SW 1271 (cell line): ENCODE results near the gene RBBP6.
"Not testable (repeated sequence)": the region's sequence is repeated elsewhere in the genome, so short reads cannot be mapped to it uniquely, and the experiment has no call there.

Experiments
- DNase-seq, 2 experiments: peaks; one replicate each; lab custom pipeline; 2025; lab: John Stamatoyannopoulos, UW

RBBP6 gene, protein sequence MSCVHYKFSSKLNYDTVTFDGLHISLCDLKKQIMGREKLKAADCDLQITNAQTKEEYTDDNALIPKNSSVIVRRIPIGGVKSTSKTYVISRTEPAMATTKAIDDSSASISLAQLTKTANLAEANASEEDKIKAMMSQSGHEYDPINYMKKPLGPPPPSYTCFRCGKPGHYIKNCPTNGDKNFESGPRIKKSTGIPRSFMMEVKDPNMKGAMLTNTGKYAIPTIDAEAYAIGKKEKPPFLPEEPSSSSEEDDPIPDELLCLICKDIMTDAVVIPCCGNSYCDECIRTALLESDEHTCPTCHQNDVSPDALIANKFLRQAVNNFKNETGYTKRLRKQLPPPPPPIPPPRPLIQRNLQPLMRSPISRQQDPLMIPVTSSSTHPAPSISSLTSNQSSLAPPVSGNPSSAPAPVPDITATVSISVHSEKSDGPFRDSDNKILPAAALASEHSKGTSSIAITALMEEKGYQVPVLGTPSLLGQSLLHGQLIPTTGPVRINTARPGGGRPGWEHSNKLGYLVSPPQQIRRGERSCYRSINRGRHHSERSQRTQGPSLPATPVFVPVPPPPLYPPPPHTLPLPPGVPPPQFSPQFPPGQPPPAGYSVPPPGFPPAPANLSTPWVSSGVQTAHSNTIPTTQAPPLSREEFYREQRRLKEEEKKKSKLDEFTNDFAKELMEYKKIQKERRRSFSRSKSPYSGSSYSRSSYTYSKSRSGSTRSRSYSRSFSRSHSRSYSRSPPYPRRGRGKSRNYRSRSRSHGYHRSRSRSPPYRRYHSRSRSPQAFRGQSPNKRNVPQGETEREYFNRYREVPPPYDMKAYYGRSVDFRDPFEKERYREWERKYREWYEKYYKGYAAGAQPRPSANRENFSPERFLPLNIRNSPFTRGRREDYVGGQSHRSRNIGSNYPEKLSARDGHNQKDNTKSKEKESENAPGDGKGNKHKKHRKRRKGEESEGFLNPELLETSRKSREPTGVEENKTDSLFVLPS (N-terminal part only)

DNA sequence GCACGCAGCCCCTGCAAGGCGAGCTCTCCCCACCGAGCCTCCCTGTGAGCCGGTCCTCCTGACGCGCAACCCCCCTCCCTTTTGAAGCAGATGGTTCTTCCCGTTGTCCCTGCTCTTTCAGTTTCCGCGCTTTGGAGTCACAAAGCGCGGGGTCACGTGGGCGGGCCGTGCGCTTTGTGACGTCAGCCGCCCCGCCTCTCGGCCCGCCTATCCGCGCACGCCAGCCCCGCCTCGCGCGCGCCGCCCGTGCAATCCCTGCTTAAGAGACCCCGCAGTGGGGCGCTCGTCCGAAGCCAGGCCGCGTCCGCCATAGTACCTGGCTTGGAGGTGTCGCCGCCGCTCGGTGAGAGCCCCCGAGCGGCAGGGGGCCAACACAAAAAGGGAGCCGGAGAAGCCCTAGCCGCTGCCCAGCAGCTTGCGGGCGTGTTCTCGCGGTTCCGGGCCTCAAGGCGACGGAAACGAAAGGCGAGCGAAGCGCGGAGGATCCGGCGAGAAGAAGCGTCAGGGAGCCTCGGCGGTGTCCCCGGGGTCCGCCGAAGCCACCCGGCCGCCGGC, at the start of gene RBBP6:
Gene RBBP6 (plus strand): TSS at position 272 of the 555 bp plus-strand sequence. CDS start 1,061 bp downstream, outside the sequence.
- DNase-seq, result peak; percentile 66 to 85

DNA sequence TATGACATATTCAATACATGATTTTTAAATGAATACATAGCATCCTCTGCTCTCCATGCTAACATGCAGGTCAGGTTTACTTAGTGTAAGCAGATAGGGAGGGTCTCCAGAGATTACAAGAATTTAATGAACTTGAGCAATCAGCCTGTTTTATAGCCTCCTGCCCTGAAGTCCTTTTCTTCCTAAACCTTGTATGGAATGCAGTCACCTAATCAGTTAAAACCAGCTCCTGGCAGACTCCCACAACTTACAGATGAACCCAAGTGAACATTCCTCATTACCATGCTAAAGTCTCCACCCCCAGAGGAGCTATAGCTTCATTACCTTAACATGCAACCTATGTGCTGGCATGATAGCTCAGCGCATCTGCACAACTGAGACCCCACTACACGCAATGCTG, 48.5 kb upstream of the RBBP6 start:
- DNase-seq, result no peak

DNA sequence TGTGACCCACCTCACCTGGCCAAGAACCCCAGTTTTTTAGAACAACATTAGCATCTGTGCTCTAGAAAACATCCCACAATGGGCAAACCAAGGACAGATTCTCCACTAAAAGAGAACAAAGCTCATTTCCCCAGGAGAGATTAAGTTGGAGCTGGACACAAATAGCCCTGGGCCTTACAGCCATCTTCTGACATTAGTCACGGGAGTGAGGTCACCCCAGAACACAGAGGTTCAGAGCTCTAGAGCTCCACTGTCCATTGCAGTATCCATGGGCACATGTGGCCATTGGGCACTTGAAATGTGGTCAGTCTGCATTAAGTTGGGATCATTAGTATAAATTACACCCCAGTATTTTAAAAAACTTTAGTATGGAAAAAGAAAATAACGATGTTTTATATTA, 47.6 kb upstream of the RBBP6 start:
- no peak for DNase-seq

DNA sequence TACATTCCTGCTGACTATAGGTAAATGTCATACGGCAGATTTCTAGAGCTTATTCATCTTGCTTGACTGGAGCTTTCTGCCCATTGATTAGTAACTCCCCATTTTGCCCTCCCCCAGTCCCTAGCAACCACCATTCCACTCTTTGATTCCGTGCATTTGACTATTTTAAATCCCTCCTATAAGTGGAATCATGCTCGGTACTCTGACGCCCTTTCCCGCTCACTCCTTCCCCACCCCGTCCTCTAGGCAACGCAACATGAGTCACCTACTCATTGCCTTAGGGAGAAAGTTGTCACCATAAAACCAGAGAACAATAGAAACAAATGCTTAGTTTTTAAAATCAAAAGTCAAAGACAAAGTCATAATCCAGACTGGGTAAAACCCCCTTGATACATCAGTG, 45.5 kb upstream of the RBBP6 start:
- no peak for DNase-seq

DNA sequence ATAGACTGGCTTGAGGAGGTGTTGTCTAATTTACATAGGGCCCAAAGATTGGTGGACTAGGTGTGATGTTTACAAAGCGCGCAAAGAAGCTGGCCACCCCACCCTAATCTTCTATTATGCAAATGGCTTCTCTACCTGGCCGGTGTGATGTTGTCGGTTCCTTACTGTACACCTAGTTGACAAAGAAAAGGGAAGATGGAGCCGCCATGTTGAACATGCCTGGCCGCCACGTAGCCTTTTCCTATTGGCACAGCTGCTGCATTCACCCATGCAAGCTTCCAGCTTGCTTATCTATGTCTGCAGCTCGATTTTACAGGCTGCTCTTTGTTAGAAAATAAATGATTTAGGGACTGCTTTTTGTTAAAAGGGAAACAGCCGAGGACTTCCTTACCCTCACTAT, 44.2 kb upstream of the RBBP6 start:
- DNase-seq, result not testable (repeated sequence)

DNA sequence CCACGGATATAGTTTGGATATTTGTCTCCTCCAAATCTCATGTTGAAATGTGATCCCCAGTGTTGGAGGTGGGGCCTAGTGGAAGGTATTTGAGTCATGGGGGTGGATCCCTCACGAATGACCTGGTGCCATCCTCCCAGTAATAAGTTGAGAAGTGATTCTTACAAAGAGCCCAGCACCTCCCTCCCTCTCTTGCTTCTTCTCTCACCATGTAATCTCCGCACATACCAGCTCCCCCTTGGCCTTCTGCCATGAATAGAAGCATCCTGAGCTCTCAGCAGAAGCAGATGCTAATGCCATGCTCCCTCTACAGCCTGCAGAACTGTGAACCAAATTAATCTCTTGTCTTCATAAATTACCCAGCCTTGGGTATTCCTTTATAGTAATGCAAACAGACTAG, 41.9 kb upstream of the RBBP6 start:
- no peak for DNase-seq

DNA sequence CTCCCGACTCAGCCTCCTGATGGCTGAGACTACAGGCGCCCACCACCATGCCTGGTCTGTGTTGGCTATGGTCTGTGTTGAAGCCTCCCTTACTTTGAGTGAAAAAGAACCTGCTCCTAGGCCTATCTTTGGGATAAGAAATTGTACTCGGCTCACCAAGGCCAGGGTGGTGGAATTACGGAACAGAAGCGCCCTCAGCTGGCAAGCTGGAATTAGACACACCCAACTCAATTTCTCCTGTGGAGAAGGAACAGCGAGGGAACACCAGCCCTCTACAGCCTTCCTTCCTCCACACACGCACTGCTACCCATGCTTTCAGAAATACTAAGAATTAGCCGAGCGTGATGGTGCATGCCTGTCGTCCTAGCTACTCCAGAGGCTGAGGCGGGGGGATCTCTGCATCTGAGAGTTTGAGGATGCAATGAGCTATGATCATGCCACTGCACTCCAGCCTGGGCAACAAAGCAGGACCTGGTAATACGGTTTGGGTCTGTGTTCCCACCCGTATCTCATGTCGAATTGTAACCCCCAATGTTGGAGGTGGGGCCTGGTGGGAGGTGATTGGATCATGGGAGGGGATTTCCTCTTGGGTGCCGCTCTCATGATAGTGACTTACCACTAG, 40.1 kb upstream of the RBBP6 start:
- DNase-seq, result peak in 1 of 2 experiments; percentile 34

DNA sequence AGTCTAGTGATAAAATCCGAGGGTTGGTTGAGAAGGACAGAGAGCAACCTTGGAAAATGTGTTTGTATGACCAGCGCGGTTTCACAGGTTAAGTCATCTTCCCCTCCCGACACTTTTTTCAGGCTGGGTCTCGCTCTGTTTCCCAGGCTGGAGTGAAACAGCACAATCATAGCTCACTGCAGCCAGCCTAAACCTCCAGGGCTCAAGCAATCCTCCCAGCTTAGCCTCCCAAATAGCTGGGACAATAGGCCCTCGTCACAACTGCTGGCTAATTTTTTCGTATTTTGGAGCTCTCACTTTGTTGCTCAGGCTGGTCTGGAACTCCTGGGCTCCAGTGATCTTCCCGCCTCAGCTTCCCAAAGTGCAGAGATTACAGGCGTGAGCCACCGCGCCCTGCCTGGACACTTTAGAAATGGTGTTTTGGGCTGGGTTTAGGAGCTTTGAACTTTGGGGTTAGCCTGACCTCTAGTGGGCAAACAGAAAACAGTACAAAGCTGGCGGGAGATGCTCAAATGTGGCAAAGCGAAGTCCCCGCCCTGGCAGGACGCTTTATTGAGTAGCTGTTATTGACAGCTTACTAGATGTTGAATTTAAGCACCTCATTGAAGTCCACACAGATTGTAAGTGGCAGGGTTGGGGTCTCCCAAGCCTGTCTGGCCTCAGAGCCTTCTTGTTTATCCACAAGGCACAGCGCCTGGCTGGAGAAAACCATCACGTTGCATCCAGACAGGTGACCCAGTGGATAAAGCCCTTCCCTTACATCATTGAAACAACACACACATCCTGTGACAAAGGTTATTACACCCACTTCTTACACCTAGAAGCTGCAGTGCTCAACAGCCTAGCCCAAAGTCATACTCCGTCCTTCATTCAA, 34.7 kb upstream of the RBBP6 start:
- DNase-seq, result peak in 1 of 2 experiments; percentile 50

DNA sequence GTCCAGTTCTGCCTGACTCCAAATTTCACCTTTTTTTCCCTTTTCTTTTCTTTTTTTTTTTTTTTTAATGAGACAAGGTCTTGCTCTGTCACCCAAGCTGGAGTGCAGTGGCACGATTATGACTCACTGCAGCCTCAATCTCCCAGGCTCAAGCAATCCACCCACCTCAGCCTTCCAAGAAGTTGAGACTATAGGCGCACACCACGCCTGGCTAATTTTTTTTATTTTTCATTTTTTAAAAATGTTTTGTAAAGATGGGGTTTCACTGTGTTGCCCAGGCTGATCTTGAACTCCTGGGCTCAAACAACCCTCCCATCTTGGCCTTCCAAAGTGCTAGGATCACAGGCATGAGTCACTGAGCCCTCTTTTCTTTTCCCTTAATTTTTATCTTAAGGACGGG, 33.4 kb upstream of the RBBP6 start:
- no peak for DNase-seq

DNA sequence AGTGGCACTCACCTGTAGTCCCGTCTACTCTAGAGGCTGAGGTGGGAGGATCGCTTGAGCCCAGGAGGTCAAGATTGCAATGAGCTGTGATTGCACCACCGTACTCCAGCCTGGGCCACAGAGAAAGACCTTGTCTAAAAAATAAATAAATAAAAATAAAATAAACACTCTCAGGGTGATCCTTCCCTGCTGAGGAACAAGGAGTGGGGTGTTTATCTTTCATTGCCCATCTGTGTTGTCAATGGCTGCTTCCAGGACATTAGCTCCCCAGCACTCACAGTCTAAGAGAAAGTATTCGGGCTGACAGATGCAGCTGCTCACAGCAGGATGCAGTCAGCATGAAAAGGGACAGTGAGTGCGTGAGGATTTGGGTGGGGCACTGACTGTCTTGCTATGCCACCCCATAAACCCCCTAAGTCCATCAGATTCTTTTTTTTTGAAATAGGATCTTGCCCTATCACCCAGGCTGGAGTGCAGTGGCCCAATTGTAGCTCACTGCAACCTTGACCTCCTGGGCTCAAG, 31.3 kb upstream of the RBBP6 start:
- DNase-seq, result no peak

DNA sequence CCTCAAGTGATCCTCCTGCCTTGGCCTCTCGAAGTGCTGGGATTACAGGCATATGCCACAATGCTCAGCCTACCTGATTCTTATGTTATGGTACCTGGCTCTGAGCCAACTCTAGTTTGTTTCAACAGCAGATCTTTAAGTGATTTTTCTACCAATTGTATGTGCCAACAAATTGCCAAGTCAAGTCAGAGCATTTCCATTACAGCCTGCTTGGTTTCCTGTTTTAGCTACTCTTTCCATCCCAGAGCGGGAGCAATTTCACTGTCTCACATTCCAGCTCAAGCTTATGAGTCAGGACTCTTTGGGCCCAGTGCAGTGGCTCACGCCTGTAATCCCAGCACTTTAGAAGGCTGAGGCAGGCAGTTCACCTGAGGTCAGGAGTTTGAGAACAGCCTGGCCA, 30.8 kb upstream of the RBBP6 start:
- no peak for DNase-seq

DNA sequence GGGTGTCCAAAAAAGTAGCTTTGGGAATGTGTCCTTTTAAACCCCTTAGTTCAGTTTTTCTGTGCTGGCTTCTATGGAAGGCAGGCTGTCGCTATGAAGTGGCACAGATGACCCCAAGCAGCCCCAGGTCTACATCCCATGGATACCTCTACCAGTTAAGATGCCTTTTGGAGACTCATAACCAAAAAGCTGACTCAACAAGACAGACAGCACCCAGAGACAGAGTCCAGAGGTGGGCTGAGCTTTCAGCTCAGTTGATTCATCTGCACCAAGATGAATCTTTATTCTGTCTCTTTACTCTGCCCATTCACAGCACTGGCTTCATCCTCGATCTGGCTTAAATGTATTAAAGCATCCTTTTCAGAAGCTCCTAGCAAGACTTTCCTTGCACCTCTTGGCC, 29.8 kb upstream of the RBBP6 start:
- no peak for DNase-seq

DNA sequence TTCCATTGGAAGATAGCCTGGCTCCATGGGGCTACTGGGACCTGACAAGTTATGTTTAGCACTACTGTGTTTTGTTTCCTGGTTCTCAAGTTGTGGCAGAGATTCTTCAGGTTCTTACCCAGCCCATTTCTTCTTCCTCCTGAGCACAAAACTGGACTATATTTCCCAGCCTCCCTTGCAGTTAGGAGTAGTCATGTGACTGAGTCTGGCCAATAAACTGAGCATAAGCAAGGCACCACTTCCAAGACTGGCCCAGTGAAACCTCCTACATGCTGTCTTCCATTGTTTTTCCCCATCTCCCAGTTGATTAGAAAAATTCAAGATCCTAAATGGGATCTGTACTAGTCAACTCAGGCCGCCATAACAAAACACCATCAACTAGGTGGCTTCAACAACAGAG, 28.2 kb upstream of the RBBP6 start:
- DNase-seq, result no peak

DNA sequence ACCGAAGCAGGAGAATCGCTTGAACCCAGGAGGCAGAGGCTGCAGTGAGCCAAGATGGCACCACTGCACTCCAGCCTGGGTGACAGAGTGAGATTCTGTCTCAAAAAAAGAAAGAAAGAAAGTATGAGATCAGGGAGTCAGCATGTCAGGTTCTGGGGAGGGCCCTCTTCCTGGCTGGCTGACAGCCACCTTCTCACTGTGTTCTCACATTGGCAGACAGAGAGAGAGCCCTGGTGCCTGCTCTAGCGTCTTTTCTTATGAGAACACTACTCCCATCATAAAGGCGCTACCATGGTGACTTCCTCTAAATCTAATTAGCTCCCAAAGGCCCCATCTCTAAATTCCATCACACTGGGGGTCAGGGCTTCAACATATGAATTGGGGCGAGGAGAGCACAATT, 27.6 kb upstream of the RBBP6 start:
- DNase-seq, result no peak

DNA sequence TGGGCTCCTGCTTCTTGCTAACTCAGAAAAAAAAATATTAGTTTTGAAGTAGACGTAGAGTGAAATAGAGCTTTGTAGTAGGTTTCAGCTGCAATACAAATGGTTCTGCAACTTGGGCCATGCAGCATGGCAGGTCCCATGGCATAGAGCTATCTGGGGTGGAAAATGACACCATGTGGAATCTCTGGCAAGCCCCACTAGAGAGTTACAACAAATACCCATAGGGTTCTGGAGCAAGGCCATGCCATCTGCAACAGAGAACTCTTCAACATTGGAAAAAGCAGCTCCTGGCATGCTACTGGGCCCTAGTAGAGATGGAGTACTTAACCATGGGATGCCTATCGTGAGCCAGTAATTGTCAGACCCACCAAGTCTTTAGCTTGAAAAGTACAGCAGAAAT, 25.3 kb upstream of the RBBP6 start:
- no peak for DNase-seq

DNA sequence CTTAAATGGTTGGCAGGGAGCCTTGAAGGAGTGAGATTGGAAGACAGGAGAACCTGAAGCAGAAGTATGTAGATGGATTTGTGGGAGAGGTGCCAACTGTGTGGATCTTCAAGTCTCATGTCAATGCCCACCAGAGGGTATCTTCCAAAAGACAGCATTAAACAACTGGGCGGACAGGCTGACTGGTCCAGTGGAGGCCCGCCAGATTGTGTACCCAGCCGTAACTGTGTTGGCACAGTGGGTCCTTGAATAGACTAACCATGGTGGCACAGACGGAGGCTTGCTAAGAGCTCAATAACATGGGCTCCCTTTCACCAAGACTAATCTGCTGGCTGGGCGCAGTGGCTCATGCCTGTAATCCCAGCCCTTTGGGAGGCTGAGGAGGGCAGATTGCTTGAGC, 24.2 kb upstream of the RBBP6 start:
- DNase-seq, result no peak

DNA sequence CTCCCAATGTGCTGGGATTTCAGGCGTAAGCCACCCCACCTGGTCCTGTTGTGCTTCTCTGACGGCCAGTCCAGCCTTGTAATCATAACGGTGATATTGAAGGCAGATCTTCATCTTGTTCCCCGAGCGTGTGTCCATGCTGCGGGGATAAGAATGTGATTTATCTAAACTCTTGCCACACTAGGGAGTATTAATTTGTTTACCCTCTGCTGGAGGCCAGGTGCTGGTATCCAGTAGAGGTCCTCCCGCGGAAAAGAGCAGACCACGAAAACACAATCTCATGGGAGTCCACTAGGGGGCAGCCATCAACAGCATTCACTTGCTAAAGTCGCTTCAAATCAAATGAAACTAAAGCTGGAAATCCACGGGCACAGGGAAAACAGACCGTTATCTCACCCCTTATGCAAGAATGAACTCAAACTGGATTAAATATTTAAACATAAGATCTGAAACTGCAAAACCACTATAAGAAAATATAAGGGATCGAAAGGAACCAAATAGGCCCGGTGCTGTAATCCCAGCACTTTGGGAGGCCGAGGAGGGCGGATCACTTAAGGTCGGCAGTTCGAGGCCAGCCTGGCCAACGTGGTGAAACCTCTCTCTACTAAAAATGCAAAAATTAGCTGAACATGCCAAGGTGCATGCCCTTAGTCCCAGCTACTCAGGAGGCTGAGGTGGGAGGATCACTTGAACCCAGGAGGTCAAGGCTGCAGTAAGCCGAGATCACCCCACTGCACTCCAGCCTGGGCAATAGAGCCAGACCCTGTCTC, 22.3 kb upstream of the RBBP6 start:
- peak; percentile 12 to 73 for DNase-seq

DNA sequence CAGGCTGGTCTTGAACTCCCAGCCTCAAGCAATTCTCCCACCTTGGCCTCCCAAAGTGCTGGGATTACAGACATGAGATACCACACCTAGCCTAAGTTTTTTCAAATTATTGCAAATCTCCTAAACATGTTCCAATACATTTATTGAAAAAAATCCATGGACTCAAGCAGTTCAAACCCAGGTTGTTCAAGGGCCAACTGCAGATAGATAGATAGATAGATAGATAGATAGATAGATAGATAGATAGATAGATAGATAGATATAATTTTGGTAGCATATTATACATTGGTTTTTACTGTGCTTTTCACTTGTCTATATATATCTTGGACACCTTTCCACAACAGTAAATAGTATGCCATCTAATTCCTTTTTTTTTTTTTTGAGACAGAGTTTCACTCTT, 20.9 kb upstream of the RBBP6 start:
- no peak for DNase-seq

DNA sequence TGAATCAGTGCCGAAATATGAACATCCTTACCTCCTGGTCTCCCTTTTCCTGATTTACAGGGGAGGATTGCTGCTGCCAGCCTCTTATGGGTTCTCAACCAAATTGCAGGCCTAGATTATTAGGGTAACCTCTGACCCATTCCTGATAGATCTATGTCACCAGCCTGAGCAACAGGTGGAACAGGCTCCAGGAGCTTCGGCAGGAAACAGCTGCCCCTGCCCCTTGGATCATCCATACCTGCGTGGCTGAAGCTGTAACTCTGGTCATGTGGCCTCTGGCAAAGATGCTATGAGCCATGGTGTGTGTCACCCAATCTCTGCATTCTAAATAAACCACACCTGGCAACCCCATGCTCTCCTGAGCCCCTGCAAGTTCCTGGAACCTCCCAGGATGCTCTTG, 18.4 kb upstream of the RBBP6 start:
- DNase-seq, result no peak

DNA sequence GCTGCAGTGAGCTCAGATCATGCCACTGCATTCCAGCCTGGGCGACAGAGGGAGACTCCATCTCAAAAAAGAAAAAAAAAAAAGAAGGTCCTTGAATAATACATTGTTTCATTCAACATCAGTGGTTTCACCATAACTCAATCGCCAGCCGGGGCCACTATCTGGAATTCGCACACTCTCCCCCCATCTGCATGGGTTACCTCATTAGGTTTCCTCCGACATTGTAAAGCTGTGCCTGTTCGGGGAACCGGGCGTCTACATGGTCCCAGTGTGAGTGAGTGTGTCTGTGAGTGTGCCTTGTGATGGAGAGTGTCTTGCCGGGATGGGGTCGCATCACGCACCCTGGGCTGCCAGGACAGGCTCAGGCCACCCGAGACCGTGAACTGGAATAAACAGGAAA, 16.6 kb upstream of the RBBP6 start:
- DNase-seq, result no peak
